ENCODE results near the gene DDX11.
"Not testable (repeated sequence)": the region's sequence is repeated elsewhere in the genome, so short reads cannot be mapped to it uniquely, and the experiment has no call there.

Gene DDX11

DNA sequence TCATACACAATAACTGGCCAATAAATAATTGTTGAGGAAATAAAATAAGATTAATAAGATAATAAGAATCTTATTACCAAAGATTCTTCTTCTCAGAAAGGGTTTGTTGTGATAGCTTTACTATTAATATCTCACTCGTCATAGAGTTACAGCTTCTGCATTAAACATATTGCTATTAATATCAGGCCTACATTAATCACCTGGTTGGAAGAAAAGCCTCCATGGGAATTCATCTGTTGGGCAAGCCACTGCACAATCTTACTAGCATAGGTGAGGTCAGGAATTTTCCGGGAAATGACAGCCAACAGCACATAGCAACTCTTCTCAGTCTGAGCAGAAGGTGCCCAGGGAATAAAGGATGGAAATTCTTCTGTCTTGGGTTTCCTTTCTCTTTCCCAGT lies 51.5 kb downstream of the DDX11 start:
- not testable (repeated sequence) for DNase-seq

DNA sequence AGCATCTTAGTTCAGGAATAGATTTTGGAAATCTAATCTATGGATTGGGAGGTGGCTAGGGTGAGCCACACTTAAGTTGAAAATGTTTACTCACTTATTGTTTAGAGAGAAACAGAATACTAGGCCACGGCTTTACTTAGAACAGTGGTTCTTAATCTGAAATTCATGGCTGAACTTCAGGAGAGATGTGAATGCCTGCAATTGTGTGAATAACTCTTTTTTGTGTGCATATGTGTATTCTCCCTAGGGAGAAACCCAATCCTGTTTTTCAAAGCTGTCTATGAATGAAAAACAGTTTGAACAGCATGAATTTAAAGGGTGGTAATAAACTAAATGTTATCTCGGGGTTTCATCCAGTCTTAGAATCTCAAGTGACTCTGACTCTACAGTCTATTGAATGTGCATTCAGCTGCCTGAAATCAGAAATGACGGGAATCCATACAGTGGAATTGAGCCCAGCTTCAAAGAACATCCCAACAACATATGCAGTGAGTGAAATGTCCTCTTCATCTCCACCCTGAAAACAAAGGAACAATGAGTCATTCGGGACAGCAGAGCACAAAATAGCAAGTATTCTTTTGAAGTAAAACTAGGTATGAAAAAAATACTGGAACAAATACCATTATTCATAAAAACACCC lies 53.7 kb downstream of the DDX11 start:
- DNase-seq, result not testable (repeated sequence)

DNA sequence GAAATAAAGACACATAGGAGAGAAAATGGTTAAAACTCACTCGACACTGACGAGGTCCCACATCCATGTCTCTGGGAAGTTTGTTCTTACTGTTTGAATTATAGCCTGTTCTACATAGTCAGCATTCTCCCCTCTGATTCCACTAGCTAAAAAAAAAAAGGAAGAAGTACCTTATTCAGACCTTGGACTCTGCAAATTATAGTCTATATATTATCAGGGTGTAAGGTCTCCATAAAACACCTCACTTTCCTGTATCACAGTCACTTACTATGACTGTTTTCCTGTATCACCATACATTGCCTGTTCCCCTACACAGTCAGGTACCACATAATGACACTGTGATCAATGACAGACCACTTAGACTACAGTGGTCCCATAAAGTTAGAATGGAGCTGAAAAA lies 62.9 kb downstream of the DDX11 start:
- DNase-seq, result not testable (repeated sequence)

DNA sequence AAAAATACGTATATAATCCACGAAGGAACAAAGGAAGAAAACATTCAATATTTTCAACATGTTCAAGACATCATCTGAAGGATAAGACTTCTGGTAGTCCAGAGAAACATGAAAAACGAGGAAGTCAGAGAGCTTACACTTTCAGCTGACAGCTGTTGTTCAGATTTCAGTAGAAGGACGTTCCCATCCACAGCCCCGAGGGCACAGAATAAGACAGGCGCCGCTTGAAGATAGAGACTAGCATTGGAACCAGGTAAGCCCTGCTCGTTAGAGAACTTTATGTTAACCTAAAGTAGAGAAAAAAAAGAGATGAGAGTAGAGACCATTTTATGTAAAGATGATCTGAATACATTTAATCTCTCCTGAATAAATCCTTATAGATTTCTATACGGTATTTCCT lies 71.1 kb downstream of the DDX11 start:
- DNase-seq, result not testable (repeated sequence)

DNA sequence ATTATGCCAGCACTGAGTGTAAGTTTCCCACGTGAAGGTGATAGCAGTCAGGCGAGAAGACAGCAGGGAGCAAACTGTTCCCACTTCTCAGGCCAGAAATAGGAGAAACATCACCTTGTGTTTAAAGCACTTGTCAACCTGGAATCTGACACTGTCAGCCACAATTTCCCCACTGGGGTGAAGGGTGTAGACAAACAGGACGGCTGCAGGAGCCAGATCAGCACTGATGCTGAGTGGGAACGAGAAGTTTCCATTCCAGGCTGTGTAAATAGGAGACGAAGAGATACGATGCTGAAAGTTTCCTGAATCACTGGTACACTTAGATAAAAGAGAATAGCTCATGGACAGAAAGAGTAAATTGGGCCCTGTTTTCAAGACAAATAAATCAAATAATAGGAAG lies 71.6 kb downstream of the DDX11 start:
- DNase-seq, result not testable (repeated sequence)

DNA sequence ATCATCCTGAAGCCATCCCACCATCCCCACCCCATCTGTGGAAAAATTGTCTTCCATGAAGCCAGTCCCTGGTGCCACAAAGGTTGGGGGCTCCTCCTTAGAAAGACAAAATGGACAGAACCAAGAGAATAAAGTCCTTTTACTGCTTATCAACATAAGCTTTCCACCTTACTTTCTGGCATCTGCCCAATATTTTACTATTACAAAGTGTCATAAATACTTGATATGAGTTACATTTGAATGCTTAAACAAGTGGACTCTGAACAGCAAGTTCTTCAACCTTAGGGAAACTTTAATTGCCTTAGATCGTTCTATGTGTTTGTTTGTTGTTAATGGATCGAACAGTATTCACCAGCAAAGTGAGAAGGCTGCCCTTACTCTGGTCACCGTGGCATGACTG lies 73.8 kb downstream of the DDX11 start:
- DNase-seq, result not testable (repeated sequence)

DNA sequence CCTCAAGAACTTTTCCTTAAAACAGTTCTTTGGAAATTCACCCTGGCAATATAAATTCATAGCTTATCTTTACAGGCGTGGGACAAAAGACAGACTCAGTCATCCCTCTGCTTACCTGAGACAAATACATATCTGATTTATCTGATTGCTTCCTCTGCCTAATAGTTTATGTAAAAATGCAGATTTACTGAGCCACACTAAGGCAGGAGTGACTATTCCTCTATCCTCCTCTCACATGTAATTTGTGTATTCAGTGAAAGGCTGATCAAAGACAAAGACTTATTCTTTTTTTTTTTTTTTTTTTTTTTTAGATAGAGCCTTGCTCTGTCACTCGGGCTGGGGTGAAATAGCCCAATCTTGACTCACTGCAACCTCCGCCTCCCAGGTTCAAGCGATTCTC lies 77.1 kb downstream of the DDX11 start:
- not testable (repeated sequence) for DNase-seq

Measured in fibroblast of skin of back (primary cell).